Osteoblast (primary cell): ENCODE measurements around the gene NUDT8. TPM values are rescaled to one million over a fixed set of nuclear protein-coding genes. Genes with fewer than 3 reads are reported as not detected.

ENCODE experiments used
- DNase-seq: peaks from one replicate; pipeline ENCODE4 v3.0.0; 2011; ENCODE audit warnings: low spot score, mixed read lengths; ENCODE audit not compliant: insufficient read length; ENCODE audit errors: missing footprints
- H2AFZ ChIP-seq: 2 replicates; pipeline ENCODE4 v1.6.0; 2011; ENCODE audit warnings: mild to moderate bottlenecking, low read length
- H3K27ac ChIP-seq: 2 replicates; pipeline ENCODE4 v1.5.1; 2011; ENCODE audit warnings: mild to moderate bottlenecking, low read depth, low read length, moderate library complexity
- H3K27me3 ChIP-seq: 2 replicates; pipeline ENCODE4 v1.6.0; 2012; ENCODE audit warnings: mild to moderate bottlenecking, control low read depth, inconsistent platforms, low read length, moderate library complexity; ENCODE audit not compliant: insufficient read depth
- H3K36me3 ChIP-seq: 2 replicates; pipeline ENCODE4 v1.5.1; 2011; ENCODE audit warnings: mild to moderate bottlenecking, low read length, control low read depth, moderate library complexity; ENCODE audit not compliant: insufficient read depth
- H3K4me1 ChIP-seq: 2 replicates; pipeline ENCODE4 v1.5.1; 2011; ENCODE audit warnings: mild to moderate bottlenecking, low read length, control low read depth, moderate library complexity; ENCODE audit not compliant: insufficient read depth
- H3K4me2 ChIP-seq: 2 replicates; pipeline ENCODE4 v1.6.0; 2011; ENCODE audit warnings: mild to moderate bottlenecking, low read length; ENCODE audit not compliant: insufficient read depth
- H3K4me3 ChIP-seq: fragments of 200-600 bp; sonication (generic); 3 replicates; pipeline ENCODE4 v1.5.1; 2012; ENCODE audit warnings: mild to moderate bottlenecking, low read length, inconsistent platforms; ENCODE audit not compliant: insufficient read depth
- H3K79me2 ChIP-seq: 2 replicates; pipeline ENCODE4 v1.6.0; 2012; ENCODE audit warnings: mild to moderate bottlenecking, low read length, control low read depth, inconsistent platforms; ENCODE audit not compliant: insufficient read depth
- H3K9me3 ChIP-seq: 2 replicates; pipeline ENCODE4 v1.5.1; 2011; ENCODE audit warnings: low read depth, low read length, control low read depth
- H4K20me1 ChIP-seq: 2 replicates; pipeline ENCODE4 v1.6.0; 2012; ENCODE audit warnings: mild to moderate bottlenecking, low read length, control low read depth; ENCODE audit not compliant: insufficient read depth
- CTCF ChIP-seq: IDR thresholded peaks from 2 replicates; pipeline ENCODE4 v1.5.1; 2011; ENCODE audit warnings: mild to moderate bottlenecking, low read depth, low read length, moderate library complexity; ENCODE audit errors: extremely low read depth
- total RNA-seq: library from RNA; depleted of rRNA; stranded (reverse); fragments of >200 nt; gene quantifications from 2 replicates; pipeline ENCODE4 v1.2.3, GENCODE V29; 2012

NUDT8 gene
- total RNA-seq, 1 donor = 4.7 TPM

- Histone ChIP-seq H3K4me1 (peaks cover 13% of the 10 kb centered on the region), H3K4me3 (no peak overlapping the region), H3K36me3 (peaks cover 26% of the 10 kb centered on the region), H3K79me2 (peaks cover 18% of the 10 kb centered on the region), H2AFZ (no peak overlapping the region), H3K27me3 (no peaks in the 10 kb centered on the region), H3K9me3 (no peaks in the 10 kb centered on the region), H3K4me2 (no peak overlapping the region), H4K20me1 (no peaks in the 10 kb centered on the region), H3K27ac (no peak overlapping the region)
- no peak for TF ChIP-seq CTCF
- no peak for DNase-seq
Observed at GRCh38 chr11:67608486-67608885, 21.3 kb downstream of the NUDT8 start.

GRCh38 chr11:67607507-67607906 lies 22.2 kb downstream of the NUDT8 start:
- Histone ChIP-seq H3K4me2 (peak overlapping the region; percentile 100), H4K20me1 (no peaks in the 10 kb centered on the region), H3K27me3 (no peaks in the 10 kb centered on the region), H3K36me3 (peaks cover 26% of the 10 kb centered on the region), H3K79me2 (peaks cover 18% of the 10 kb centered on the region), H3K9me3 (peaks cover 2% of the 10 kb centered on the region), H2AFZ (peak overlapping the region; percentile 99), H3K4me3 (peak overlapping the region; percentile 99), H3K4me1 (peaks cover 13% of the 10 kb centered on the region), H3K27ac (peak overlapping the region; percentile 83)
- peak; percentile 61 for DNase-seq
- no peak for TF ChIP-seq CTCF

GRCh38 chr11:67606492-67607295 lies 23.0 kb downstream of the NUDT8 start, which contains the start of gene NDUFV1:
Gene NDUFV1 (plus strand): TSS chr11:67606936. CDS start chr11:67607005, 69 bp downstream.
- Histone ChIP-seq H3K4me2 (peak within 1 kb of the TSS; percentile 100), H3K4me3 (peak within 1 kb of the TSS; percentile 99), H3K36me3 (peaks cover 26% of the 10 kb centered on the region), H2AFZ (peak within 1 kb of the TSS; percentile 99), H3K4me1 (peaks cover 13% of the 10 kb centered on the region), H3K9me3 (peaks cover 2% of the 10 kb centered on the region), H3K79me2 (peaks cover 18% of the 10 kb centered on the region), H4K20me1 (no peaks in the 10 kb centered on the region), H3K27ac (peak within 1 kb of the TSS; percentile 83), H3K27me3 (no peaks in the 10 kb centered on the region)
- peak; percentile 99 for DNase-seq
- TF ChIP-seq CTCF = peak; percentile 46

- H2AFZ ChIP-seq = peak overlapping the region; percentile 99
- H3K79me2 ChIP-seq = peaks cover 18% of the 10 kb centered on the region
- H4K20me1 ChIP-seq = no peaks in the 10 kb centered on the region
- no peaks in the 10 kb centered on the region for H3K27me3 ChIP-seq
- DNase-seq = no peak
- H3K4me1 ChIP-seq = peaks cover 13% of the 10 kb centered on the region
- peaks cover 26% of the 10 kb centered on the region for H3K36me3 ChIP-seq
- TF ChIP-seq CTCF = no peak
- peak overlapping the region; percentile 83 for H3K27ac ChIP-seq
- peak overlapping the region; percentile 100 for H3K4me2 ChIP-seq
- H3K4me3 ChIP-seq = peak overlapping the region; percentile 99
- peaks cover 2% of the 10 kb centered on the region for H3K9me3 ChIP-seq
Observed at GRCh38 chr11:67606093-67606491, 23.6 kb downstream of the NUDT8 start.
